H1 (cell line): ENCODE data around the gene PDCD6IP. TPM values are rescaled to one million over a fixed set of nuclear protein-coding genes. Genes with fewer than 3 reads are reported as not detected.

Experiments
- CTCF ChIA-PET: fragments of 300-600 bp; sonication (Branson Sonifier 250); formaldehyde crosslinking; loops from one replicate; lab custom pipeline; 2021; ENCODE audit not compliant: partially characterized antibody; lab: Charles Lee
- POLR2A ChIA-PET: fragments of 300-600 bp; sonication (Branson Sonifier 250); formaldehyde crosslinking; loops from one replicate; lab custom pipeline; 2021; ENCODE audit warnings: inconsistent platforms; ENCODE audit not compliant: partially characterized antibody; lab: Charles Lee
- DNase-seq, 2 experiments: peaks; one replicate each; pipeline versions ENCODE4 v3.0.0 to v3.0.0-alpha.2; 2010 to 2022; ENCODE audit warnings: low spot score in 2 of 2, low read depth in 1 of 2, mixed read lengths in 1 of 2
- FAIRE-seq: peaks from 2 replicates; lab custom pipeline; 2011; peaks lifted over from hg19 to GRCh38; lab: Jason Lieb, UNC
- H2AFZ ChIP-seq: 2 replicates; pipeline ENCODE4 v1.8.1; 2012; ENCODE audit warnings: low read length, inconsistent platforms
- H2AK5ac ChIP-seq: 2 replicates; pipeline ENCODE4 v1.6.1; 2013; ENCODE audit warnings: low read depth, low read length
- H2BK120ac ChIP-seq: replicated peaks from 2 replicates; pipeline ENCODE3; 2013; ENCODE audit warnings: low read depth, low read length, inconsistent platforms
- H2BK12ac ChIP-seq: 2 replicates; pipeline ENCODE4 v1.6.1; 2013; ENCODE audit warnings: low read depth, low read length
- H2BK15ac ChIP-seq: 2 replicates; pipeline ENCODE4 v1.6.1; 2013; ENCODE audit warnings: low read length
- H2BK20ac ChIP-seq: 2 replicates; pipeline ENCODE4 v1.6.1; 2013; ENCODE audit warnings: low read length
- H2BK5ac ChIP-seq: 2 replicates; pipeline ENCODE4 v1.6.1; 2013; ENCODE audit warnings: low read depth, low read length
- H3K14ac ChIP-seq: 2 replicates; pipeline ENCODE4 v1.6.1; 2013; ENCODE audit warnings: inconsistent platforms; ENCODE audit not compliant: insufficient read length
- H3K18ac ChIP-seq: 2 replicates; pipeline ENCODE4 v1.6.1; 2013; ENCODE audit warnings: low read length; ENCODE audit errors: extremely low read depth
- H3K23ac ChIP-seq: 2 replicates; pipeline ENCODE4 v1.6.1; 2013; ENCODE audit warnings: inconsistent platforms; ENCODE audit not compliant: insufficient read length
- H3K23me2 ChIP-seq: 2 replicates; pipeline ENCODE4 v1.6.1; 2013; ENCODE audit warnings: low read depth, low read length
- H3K27ac ChIP-seq: 2 replicates; pipeline ENCODE4 v1.6.1; 2011; ENCODE audit warnings: low read depth, low read length, inconsistent platforms
- H3K27me3 ChIP-seq, 4 experiments: replicated peaks in 1 of 4; 1 replicate in 1 of 4; 2 replicates in 3 of 4; pipeline versions ENCODE4 v1.6.1 to v1.8.1; 2011 to 2013; ENCODE audit warnings: low read length in 3 of 4, mild to moderate bottlenecking in 3 of 4, inconsistent platforms in 2 of 4, mixed read lengths in 2 of 4, moderate library complexity in 1 of 4; ENCODE audit not compliant: control insufficient read depth in 3 of 4, insufficient read depth in 3 of 4; ENCODE audit errors: extremely low read depth in 1 of 4
- H3K36me3 ChIP-seq, 4 experiments: 2 replicates each; pipeline versions ENCODE4 v1.6.1 to v1.8.1; 2011 to 2013; ENCODE audit warnings: mild to moderate bottlenecking in 4 of 4, low read length in 3 of 4, moderate library complexity in 2 of 4, control low read depth in 1 of 4, inconsistent platforms in 1 of 4; ENCODE audit not compliant: insufficient read depth in 4 of 4, control insufficient read depth in 2 of 4
- H3K4ac ChIP-seq: replicated peaks from 2 replicates; pipeline ENCODE3; 2013; ENCODE audit warnings: low read length, low read depth, mixed read lengths, inconsistent platforms; ENCODE audit not compliant: insufficient read length
- H3K4me1 ChIP-seq, 4 experiments: replicated peaks in 1 of 4; 1 replicate in 1 of 4; 2 replicates in 3 of 4; pipeline versions ENCODE4 v1.6.1 to v1.8.1; 2011 to 2013; ENCODE audit warnings: low read length in 3 of 4, inconsistent platforms in 2 of 4, mixed read lengths in 1 of 4; ENCODE audit not compliant: insufficient read depth in 4 of 4, control insufficient read depth in 3 of 4
- H3K4me2 ChIP-seq, 2 experiments: 2 replicates each; pipeline versions ENCODE4 v1.6.1 to v1.8.1; 2011 to 2013; ENCODE audit warnings: low read depth in 2 of 2, low read length in 2 of 2, control low read depth in 1 of 2, inconsistent platforms in 1 of 2, mild to moderate bottlenecking in 1 of 2; ENCODE audit not compliant: insufficient read depth in 1 of 2
- H3K4me3 ChIP-seq, 4 experiments: fragments of 200-600, 300-600 bp in 1 of 4; sonication (generic), shearing (Covaris generic), sonication (Bioruptor Twin) in 1 of 4; 2 replicates each; pipeline versions ENCODE4 v1.5.1 to v1.8.1; 2011 to 2016; ENCODE audit warnings: low read length in 4 of 4, low read depth in 3 of 4, control low read depth in 2 of 4, inconsistent platforms in 2 of 4, mild to moderate bottlenecking in 2 of 4, mixed read lengths in 1 of 4, moderate library complexity in 1 of 4; ENCODE audit not compliant: insufficient read depth in 2 of 4; ENCODE audit errors: extremely low read depth in 1 of 4
- H3K56ac ChIP-seq: replicated peaks from 2 replicates; pipeline ENCODE3; 2013; ENCODE audit warnings: low read depth, mild to moderate bottlenecking, mixed read lengths, low read length, inconsistent platforms; ENCODE audit not compliant: insufficient read length
- H3K79me1 ChIP-seq: 2 replicates; pipeline ENCODE4 v1.6.1; 2013; ENCODE audit warnings: low read depth, low read length, control low read depth
- H3K79me2 ChIP-seq, 2 experiments: 2 replicates each; pipeline versions ENCODE4 v1.6.1 to v1.8.1; 2012 to 2013; ENCODE audit warnings: low read length in 2 of 2, mild to moderate bottlenecking in 2 of 2, inconsistent platforms in 1 of 2; ENCODE audit not compliant: insufficient read depth in 2 of 2, control insufficient read depth in 1 of 2
- H3K9ac ChIP-seq, 4 experiments: replicated peaks in 1 of 4; 1 replicate in 1 of 4; 2 replicates in 3 of 4; pipeline versions ENCODE4 v1.6.1 to v1.8.1; 2011 to 2013; ENCODE audit warnings: low read depth in 3 of 4, low read length in 3 of 4, control low read depth in 2 of 4, mild to moderate bottlenecking in 2 of 4, moderate library complexity in 2 of 4, inconsistent platforms in 1 of 4; ENCODE audit errors: extremely low read depth in 1 of 4
- H3K9me3 ChIP-seq, 2 experiments: 2 replicates each; pipeline versions ENCODE4 v1.6.1 to v1.8.1; 2012 to 2013; ENCODE audit warnings: mild to moderate bottlenecking in 2 of 2, moderate library complexity in 2 of 2, control low read depth in 1 of 2, inconsistent platforms in 1 of 2, low read depth in 1 of 2, low read length in 1 of 2, mixed read lengths in 1 of 2; ENCODE audit not compliant: insufficient read depth in 2 of 2
- H4K20me1 ChIP-seq, 2 experiments: replicated peaks in 1 of 2; 2 replicates each; pipeline versions ENCODE3 to v1.8.1; 2011 to 2013; ENCODE audit warnings: inconsistent platforms in 2 of 2, low read length in 2 of 2, mild to moderate bottlenecking in 1 of 2; ENCODE audit not compliant: insufficient read depth in 2 of 2, control insufficient read depth in 1 of 2
- H4K5ac ChIP-seq: 2 replicates; pipeline ENCODE4 v1.6.1; 2013; ENCODE audit warnings: low read length, low read depth, mixed read lengths, inconsistent platforms; ENCODE audit not compliant: insufficient read length
- H4K8ac ChIP-seq: 2 replicates; pipeline ENCODE4 v1.8.0; 2013; ENCODE audit warnings: mild to moderate bottlenecking, moderate library complexity, low read length, inconsistent platforms; ENCODE audit not compliant: insufficient read depth; ENCODE audit errors: extremely low read depth
- H4K91ac ChIP-seq: replicated peaks from 2 replicates; pipeline ENCODE3; 2013; ENCODE audit warnings: low read length, mixed read lengths, inconsistent platforms; ENCODE audit not compliant: insufficient read length
- SP1 ChIP-seq: IDR thresholded peaks from 2 replicates; pipeline ENCODE4 v1.6.1; 2011; ENCODE audit warnings: low read depth, low read length
- WGBS, 2 experiments: shearing (Covaris generic) in 1 of 2; methylation state at CpG; one replicate each; pipeline versions ENCODE4 v1.1.6 to v1.1.7; 2013 to 2015; ENCODE audit warnings: low lambda C conversion rate in 2 of 2, mixed read lengths in 2 of 2, inconsistent platforms in 1 of 2, low coverage in 1 of 2, missing lambda C conversion rate in 1 of 2; ENCODE audit not compliant: insufficient replicate concordance in 2 of 2, insufficient coverage in 1 of 2, insufficient read length in 1 of 2; ENCODE audit errors: extremely low coverage in 1 of 2, missing lambda C conversion rate in 1 of 2; 5-methylcytosine and 5-hydroxymethylcytosine counted together
- polyA plus RNA-seq, 7 experiments: library from polyadenylated mRNA; depleted of rRNA in 3 of 7; stranded (reverse) in 5 of 7; unstranded in 2 of 7; fragments of >200 nt in 5 of 7; fragments of 200-250 nt in 2 of 7; gene quantifications; 1 replicate in 5 of 7; 2 replicates in 1 of 7; 4 replicates in 1 of 7; pipeline versions ENCODE4 v1.2.1 to v1.2.3, GENCODE V29; 2011 to 2013; ENCODE audit warnings: missing spikeins in 2 of 7, mixed read lengths in 2 of 7
- total RNA-seq: library from RNA; stranded (reverse); fragmentation: NEBNext Ultra II Directional; extraction: Animal tissue kit (Norgen Biotek cat#: 25700); gene quantifications from 2 replicates; pipeline ENCODE4 v1.2.1, GENCODE V29; 2021

PDCD6IP gene
- total and polyA plus RNA-seq, 2 of the 8 experiments (the other 6 are each of a cell fraction or from before 2014, with no cell fraction given) = 61.7 to 155 TPM

- Histone ChIP-seq H3K79me2 (no peaks in the 10 kb centered on the region), H3K14ac (no peak overlapping the region), H4K91ac (no peak overlapping the region), H3K4ac (no peak overlapping the region), H3K4me1 (peaks cover 0 to 3% (median 1%) of the 10 kb centered on the region in 4 experiments; a peak in 4 of 7 replicates), H3K9ac (no peak overlapping the region), H3K4me2 (no peak overlapping the region), H3K4me3 (no peak overlapping the region), H2AK5ac (no peak overlapping the region), H3K23me2 (no peaks in the 10 kb centered on the region), H2BK15ac (no peak overlapping the region), H2BK5ac (no peak overlapping the region), H3K9me3 (no peaks in the 10 kb centered on the region), H3K79me1 (no peaks in the 10 kb centered on the region), H3K27ac (no peak overlapping the region), H3K23ac (no peak overlapping the region), H3K27me3 (no peaks in the 10 kb centered on the region), H3K18ac (no peak overlapping the region; the same call in 1 of the 2 replicates), H4K20me1 (no peaks in the 10 kb centered on the region), H4K8ac (no peak overlapping the region), H4K5ac (no peak overlapping the region), H2BK12ac (no peak overlapping the region), H2BK20ac (no peak overlapping the region), H3K56ac (no peak overlapping the region), H3K36me3 (peaks cover 0 to 13% (median 1%) of the 10 kb centered on the region in 4 experiments; a peak in 3 of 8 replicates), H2AFZ (no peak overlapping the region), H2BK120ac (no peak overlapping the region)
- DNase-seq = no peak
- no peak for FAIRE-seq
- CTCF ChIA-PET = no interaction called here
- POLR2A ChIA-PET = no interaction called here
- 73% methylated on average over 10 of the region's 10 CpGs; no CpG with 5 or more reads in 1 of the 2 experiments for WGBS, 2 experiments
- TF ChIP-seq SP1 = no peak
Measured at GRCh38 chr3:33848624-33849347, 50.4 kb downstream of the PDCD6IP start.
